K562 (cell line): ENCODE data around the gene GALNT5. TPM values are rescaled to one million over a fixed set of nuclear protein-coding genes. Genes with fewer than 3 reads are reported as not detected.
A peak's percentile ranks its signal among the peaks of the same experiment; 100 is the strongest.

Experiments
- ATAC-seq: fragments of 200-7000 bp; cut with Tn5 transposase; 3 replicates; pipeline ENCODE4 v1.9.1; 2020; ENCODE audit warnings: moderate library complexity
- BruUV-seq: library from RNA; stranded (reverse); fragments of 400-500 nt; replicated peaks from 2 replicates; lab custom pipeline; 2021; lab: Mats Ljungman, UMichigan
- CTCF ChIA-PET: fragments of 300-600 bp; formaldehyde crosslinking; extraction: SDS; loops from one replicate; lab custom pipeline; 2021; ENCODE audit warnings: low intra/inter-chr PET ratio; lab: Yijun Ruan, JAX
- POLR2A ChIA-PET: fragments of 300-600, 350-650 bp; sonication (Branson Sonifier 250); formaldehyde crosslinking; extraction: SDS; loops from one replicate; lab custom pipeline; 2021; ENCODE audit warnings: antibody characterized with exemption, inconsistent platforms; lab: Yijun Ruan, JAX
- DNase-seq, 4 experiments: peaks; one replicate each; pipeline versions ENCODE4 v3.0.0 to v3.0.0-alpha.2; 2011 to 2018; ENCODE audit warnings: low spot score in 3 of 4, mixed read lengths in 3 of 4; ENCODE audit errors: extremely low read depth in 1 of 4
- FAIRE-seq: peaks from 2 replicates; lab custom pipeline; 2011; peaks lifted over from hg19 to GRCh38; lab: Jason Lieb, UNC
- H2AFZ ChIP-seq: 2 replicates; pipeline ENCODE4 v1.6.0; 2011; ENCODE audit warnings: low read depth, low read length, control low read depth, inconsistent platforms
- H3K27ac ChIP-seq: fragments of 200-600 bp; 3 replicates; pipeline ENCODE4 v1.8.0; 2011; ENCODE audit warnings: low read depth, mild to moderate bottlenecking, control low read depth, inconsistent platforms, low read length, moderate library complexity, mixed read lengths; ENCODE audit errors: extremely low read depth
- H3K27me3 ChIP-seq, 2 experiments: fragments of 300-600 bp in 1 of 2; 2 replicates in 1 of 2; 3 replicates in 1 of 2; pipeline versions ENCODE4 v1.6.0 to v1.8.0; 2011; ENCODE audit warnings: inconsistent platforms in 2 of 2, low read length in 2 of 2, mild to moderate bottlenecking in 1 of 2, mixed read lengths in 1 of 2, moderate library complexity in 1 of 2; ENCODE audit not compliant: control insufficient read depth in 2 of 2, insufficient read depth in 2 of 2
- H3K36me3 ChIP-seq: fragments of 300-600 bp; 3 replicates; pipeline ENCODE4 v1.8.0; 2011; ENCODE audit warnings: mild to moderate bottlenecking, low read length, inconsistent platforms; ENCODE audit not compliant: control insufficient read depth, insufficient read depth
- H3K4me1 ChIP-seq, 2 experiments: fragments of 200-600 bp in 1 of 2; replicated peaks in 1 of 2; 2 replicates in 1 of 2; 3 replicates in 1 of 2; pipeline versions ENCODE4 v1.5.1 to v1.8.0; 2011; ENCODE audit warnings: inconsistent platforms in 2 of 2, low read length in 2 of 2, mild to moderate bottlenecking in 1 of 2, mixed read lengths in 1 of 2, moderate library complexity in 1 of 2; ENCODE audit not compliant: control insufficient read depth in 2 of 2, insufficient read depth in 2 of 2
- H3K4me2 ChIP-seq: 2 replicates; pipeline ENCODE4 v1.6.1; 2011; ENCODE audit warnings: low read length, control low read depth, inconsistent platforms, mixed read lengths; ENCODE audit not compliant: insufficient read depth
- H3K4me3 ChIP-seq: fragments of 200-600 bp; sonication (generic), shearing (Covaris generic); 2 replicates; pipeline ENCODE4 v1.5.1; 2016; ENCODE audit warnings: control low read depth, inconsistent platforms
- H3K79me2 ChIP-seq: fragments of 200-600 bp; 3 replicates; pipeline ENCODE4 v1.8.0; 2011; ENCODE audit warnings: low read length, inconsistent platforms; ENCODE audit not compliant: control insufficient read depth, insufficient read depth
- H3K9ac ChIP-seq, 2 experiments: 2 replicates each; pipeline versions ENCODE4 v1.6.0 to v1.6.1; 2011; ENCODE audit warnings: low read depth in 2 of 2, low read length in 2 of 2, control low read depth in 1 of 2, inconsistent platforms in 1 of 2, mild to moderate bottlenecking in 1 of 2, mixed read lengths in 1 of 2; ENCODE audit not compliant: insufficient read depth in 1 of 2
- H3K9me1 ChIP-seq: one replicate; pipeline ENCODE4 v1.6.0; 2011; ENCODE audit warnings: inconsistent platforms, mild to moderate bottlenecking, low read length, moderate library complexity; ENCODE audit not compliant: control insufficient read depth, insufficient read depth
- H3K9me3 ChIP-seq: replicated peaks from 2 replicates; pipeline ENCODE4 v1.5.1; 2011; ENCODE audit warnings: low read depth, low read length, inconsistent platforms; ENCODE audit not compliant: control insufficient read depth, insufficient read depth
- H4K20me1 ChIP-seq: replicated peaks from 2 replicates; pipeline ENCODE4 v1.6.1; 2011; ENCODE audit warnings: low read length, inconsistent platforms, mixed read lengths; ENCODE audit not compliant: control insufficient read depth, insufficient read depth
- ARID1B ChIP-seq: fragments of 450-650 bp; IDR thresholded peaks from 2 replicates; pipeline ENCODE4 v1.6.1; 2016; ENCODE audit warnings: antibody characterized with exemption, mild to moderate bottlenecking, inconsistent platforms
- ARNT ChIP-seq, 2 experiments: fragments of 450-650 bp; IDR thresholded peaks; 2 replicates each; pipeline ENCODE4 v1.6.1; 2016; ENCODE audit warnings: mild to moderate bottlenecking in 1 of 2
- CTBP1 ChIP-seq: fragments of 450-650 bp; IDR thresholded peaks from 2 replicates; pipeline ENCODE4 v1.6.1; 2016; ENCODE audit warnings: borderline replicate concordance
- HMBOX1 ChIP-seq: sonication (generic); IDR thresholded peaks from 2 replicates; pipeline ENCODE4 v1.6.1; 2016
- HNRNPH1 ChIP-seq: fragments of 200-400 bp; formaldehyde crosslinking; optimal IDR thresholded peaks from 2 replicates; pipeline ENCODE3; 2017; ENCODE audit warnings: low read depth, mild to moderate bottlenecking, low read length, moderate library complexity
- PHF8 ChIP-seq: fragments of 200-600 bp; sonication (generic); IDR thresholded peaks from 2 replicates; pipeline ENCODE4 v1.6.1; 2012; ENCODE audit warnings: mixed run types, mild to moderate bottlenecking, inconsistent platforms, low read length, moderate library complexity, borderline replicate concordance
- RB1 ChIP-seq: fragments of 450-650 bp; IDR thresholded peaks from 2 replicates; pipeline ENCODE4 v1.6.1; 2017; ENCODE audit warnings: low read depth, mild to moderate bottlenecking
- SMAD2 ChIP-seq: fragments of 150-350 bp; IDR thresholded peaks from 2 replicates; pipeline ENCODE4 v1.6.1; 2014; ENCODE audit warnings: low read depth, mild to moderate bottlenecking, low read length
- SMARCC2 ChIP-seq: fragments of 450-650 bp; IDR thresholded peaks from 2 replicates; pipeline ENCODE4 v1.6.1; 2017; ENCODE audit warnings: antibody characterized with exemption, moderate library complexity, mild to moderate bottlenecking, low read depth
- TCF7L2 ChIP-seq: fragments of 150-350 bp; IDR thresholded peaks from 2 replicates; pipeline ENCODE4 v1.6.1; 2016; ENCODE audit warnings: low read depth, mild to moderate bottlenecking, low read length, moderate library complexity
- ZNF280A ChIP-seq: fragments of 450-650 bp; IDR thresholded peaks from 2 replicates; pipeline ENCODE4 v1.6.1; 2018; ENCODE audit warnings: mild to moderate bottlenecking, low read depth; ENCODE audit not compliant: partially characterized antibody
- ZNF695 ChIP-seq: fragments of 450-650 bp; formaldehyde crosslinking; IDR thresholded peaks from 2 replicates; pipeline ENCODE4 v1.4.0; 2020; ENCODE audit warnings: mild to moderate bottlenecking, moderate library complexity
- ZSCAN29 ChIP-seq: fragments of 450-650 bp; IDR thresholded peaks from 2 replicates; pipeline ENCODE4 v1.6.1; 2017
- WGBS: fragments of 100-300 bp; shearing (Covaris generic); methylation state at CpG from one replicate; pipeline ENCODE4 v1.1.6; 2016; ENCODE audit warnings: low coverage, mixed read lengths; ENCODE audit not compliant: insufficient coverage; ENCODE audit errors: missing lambda C conversion rate; 5-methylcytosine and 5-hydroxymethylcytosine counted together
- in situ Hi-C: fragments of 300-500 bp; cut with MboI; formaldehyde crosslinking; loops from 4 replicates; pipeline ENCODE4 v1.15.0; 2018; ENCODE audit warnings: inconsistent platforms, mixed read lengths
- intact Hi-C: fragments of 100-400 bp; cut with micrococcal nuclease; formaldehyde crosslinking; loops from 2 replicates; pipeline ENCODE4 v1.14.2; 2022
- polyA plus RNA-seq, 8 experiments: library from polyadenylated mRNA; depleted of rRNA in 4 of 8; stranded (reverse) in 5 of 8; unstranded in 3 of 8; fragments of >200 nt; fragmentation: Nextera tagmentation in 2 of 8; fragmentation: Illumina TruSeq in 1 of 8; extraction: Ambion mirVana in 2 of 8; extraction: Trizol in 1 of 8; gene quantifications; 2 replicates each; pipeline versions ENCODE4 v1.2.1 to v1.2.3, GENCODE V29; 2011 to 2014; ENCODE audit warnings: inconsistent platforms in 1 of 8, missing spikeins in 1 of 8
- total RNA-seq, 7 experiments: library from RNA; depleted of rRNA in 6 of 7; stranded (reverse); fragments of >200 nt in 6 of 7; fragmentation: Illumina TruSeq in 2 of 7; extraction: Trizol in 2 of 7; gene quantifications; 2 replicates each; pipeline versions ENCODE4 v1.2.1 to v1.2.3, GENCODE V29; 2011 to 2021; ENCODE audit warnings: low replicate concordance in 1 of 7
- TF ChIP-seq, protein P1 (sequence below): IDR thresholded peaks from 3 replicates; pipeline ENCODE4 v1.6.1; 2011; ENCODE audit warnings: borderline replicate concordance, mild to moderate bottlenecking; ENCODE audit not compliant: insufficient read length, insufficient read depth
- TF ChIP-seq, protein P2 (sequence below): fragments of 250-450 bp; sonication (Bioruptor Pico); IDR thresholded peaks from 2 replicates; pipeline ENCODE4 v1.4.0; 2020; ENCODE audit warnings: mild to moderate bottlenecking, moderate library complexity

Gene GALNT5
- total and polyA plus RNA-seq, 9 of the 15 experiments (the other 6 are each of a cell fraction or from before 2014, with no cell fraction given): 21.6 to 73.0 (median 54.7) TPM

GRCh38 chr2:157221394-157221988 lies 36.0 kb upstream of the GALNT5 start:
- ChIA-PET POLR2A (interaction anchor here (0.9 to 1.8 kb wide), 9 partner anchors 9 to 886 kb away, joined by 3 to 8 read pairs (median 3); partner anchors contain the start of gene GALNT5), CTCF (no interaction called here)
- Histone ChIP-seq H3K36me3 (no peaks in the 10 kb centered on the region; the same call in 2 of the 3 replicates), H3K9me1 (no peaks in the 10 kb centered on the region), H3K9ac (peak overlapping the region in 1 of 2 experiments; percentile 61; a peak in 3 of 4 replicates), H4K20me1 (no peaks in the 10 kb centered on the region), H3K4me1 (peaks cover 0 to 26% of the 10 kb centered on the region in 2 experiments; a peak in 2 of 5 replicates), H3K27ac (peak overlapping the region; percentile 89), H2AFZ (peak overlapping the region; percentile 94), H3K9me3 (no peaks in the 10 kb centered on the region), H3K4me2 (peak overlapping the region; percentile 69), H3K4me3 (no peak overlapping the region), H3K79me2 (no peaks in the 10 kb centered on the region), H3K27me3 (no peaks in the 10 kb centered on the region)
- WGBS: 6% methylated on average over 2 of the region's 2 CpGs
- peak; percentile 32 to 89 (median 58) for DNase-seq
- peak; percentile 85 for ATAC-seq
- intact Hi-C loops: loop anchor here (1.0 kb wide), 1 partner anchor 40 kb away; no protein-coding TSS in a partner anchor
- FAIRE-seq: peak; percentile 88
- no TSS peak for BruUV-seq
- in situ Hi-C loops: loop anchor here (25.0 kb wide), 1 partner anchor 884 kb away; the partner anchor contains the start of gene NR4A2
- TF ChIP-seq ARNT (IDR thresholded peaks at IDR 0.05): peak; percentile 96 to 99
- TF ChIP-seq ZNF695 (CRISPR knock-in tag): no peak
- TF ChIP-seq HMBOX1: peak; percentile 79
- TF ChIP-seq TCF7L2: no peak
- peak; percentile 66 for TF ChIP-seq CTBP1
- TF ChIP-seq, protein P1, sequence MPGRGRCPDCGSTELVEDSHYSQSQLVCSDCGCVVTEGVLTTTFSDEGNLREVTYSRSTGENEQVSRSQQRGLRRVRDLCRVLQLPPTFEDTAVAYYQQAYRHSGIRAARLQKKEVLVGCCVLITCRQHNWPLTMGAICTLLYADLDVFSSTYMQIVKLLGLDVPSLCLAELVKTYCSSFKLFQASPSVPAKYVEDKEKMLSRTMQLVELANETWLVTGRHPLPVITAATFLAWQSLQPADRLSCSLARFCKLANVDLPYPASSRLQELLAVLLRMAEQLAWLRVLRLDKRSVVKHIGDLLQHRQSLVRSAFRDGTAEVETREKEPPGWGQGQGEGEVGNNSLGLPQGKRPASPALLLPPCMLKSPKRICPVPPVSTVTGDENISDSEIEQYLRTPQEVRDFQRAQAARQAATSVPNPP: no peak
- TF ChIP-seq ARID1B: peak; percentile 99
- TF ChIP-seq, protein P2, sequence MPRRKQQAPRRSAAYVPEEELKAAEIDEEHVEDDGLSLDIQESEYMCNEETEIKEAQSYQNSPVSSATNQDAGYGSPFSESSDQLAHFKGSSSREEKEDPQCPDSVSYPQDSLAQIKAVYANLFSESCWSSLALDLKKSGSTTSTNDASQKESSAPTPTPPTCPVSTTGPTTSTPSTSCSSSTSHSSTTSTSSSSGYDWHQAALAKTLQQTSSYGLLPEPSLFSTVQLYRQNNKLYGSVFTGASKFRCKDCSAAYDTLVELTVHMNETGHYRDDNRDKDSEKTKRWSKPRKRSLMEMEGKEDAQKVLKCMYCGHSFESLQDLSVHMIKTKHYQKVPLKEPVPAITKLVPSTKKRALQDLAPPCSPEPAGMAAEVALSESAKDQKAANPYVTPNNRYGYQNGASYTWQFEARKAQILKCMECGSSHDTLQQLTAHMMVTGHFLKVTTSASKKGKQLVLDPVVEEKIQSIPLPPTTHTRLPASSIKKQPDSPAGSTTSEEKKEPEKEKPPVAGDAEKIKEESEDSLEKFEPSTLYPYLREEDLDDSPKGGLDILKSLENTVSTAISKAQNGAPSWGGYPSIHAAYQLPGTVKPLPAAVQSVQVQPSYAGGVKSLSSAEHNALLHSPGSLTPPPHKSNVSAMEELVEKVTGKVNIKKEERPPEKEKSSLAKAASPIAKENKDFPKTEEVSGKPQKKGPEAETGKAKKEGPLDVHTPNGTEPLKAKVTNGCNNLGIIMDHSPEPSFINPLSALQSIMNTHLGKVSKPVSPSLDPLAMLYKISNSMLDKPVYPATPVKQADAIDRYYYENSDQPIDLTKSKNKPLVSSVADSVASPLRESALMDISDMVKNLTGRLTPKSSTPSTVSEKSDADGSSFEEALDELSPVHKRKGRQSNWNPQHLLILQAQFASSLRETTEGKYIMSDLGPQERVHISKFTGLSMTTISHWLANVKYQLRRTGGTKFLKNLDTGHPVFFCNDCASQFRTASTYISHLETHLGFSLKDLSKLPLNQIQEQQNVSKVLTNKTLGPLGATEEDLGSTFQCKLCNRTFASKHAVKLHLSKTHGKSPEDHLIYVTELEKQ (CRISPR knock-in tag): no peak; the same call in 1 of the 2 replicates
- no peak for TF ChIP-seq ZSCAN29
- no peak for TF ChIP-seq HNRNPH1
- TF ChIP-seq SMARCC2: peak; percentile 76; the same call in 1 of the 2 replicates
- TF ChIP-seq ZNF280A: no peak
- TF ChIP-seq PHF8: no peak
- TF ChIP-seq RB1: no peak
- TF ChIP-seq SMAD2: no peak
